Mucosa of stomach (tissue), 1 donor: ENCODE data around the gene SPDYE4.

Experiments
- H3K27me3 ChIP-seq: one replicate; pipeline ENCODE4 v1.7.0; 2013; ENCODE audit warnings: mild to moderate bottlenecking, low read length; ENCODE audit not compliant: control insufficient read depth, insufficient read depth
- H3K36me3 ChIP-seq: one replicate; pipeline ENCODE4 v1.7.0; 2013; ENCODE audit warnings: low read length; ENCODE audit not compliant: control insufficient read depth, insufficient read depth
- H3K4me1 ChIP-seq: one replicate; pipeline ENCODE4 v1.7.0; 2013; ENCODE audit warnings: mild to moderate bottlenecking, low read length; ENCODE audit not compliant: control insufficient read depth, insufficient read depth
- H3K4me3 ChIP-seq: one replicate; pipeline ENCODE4 v1.7.0; 2013; ENCODE audit warnings: low read length
- H3K9ac ChIP-seq: one replicate; pipeline ENCODE4 v1.7.0; 2013; ENCODE audit warnings: mild to moderate bottlenecking, low read length, moderate library complexity
- H3K9me3 ChIP-seq: one replicate; pipeline ENCODE4 v1.7.0; 2013; ENCODE audit warnings: mild to moderate bottlenecking, low read length, moderate library complexity; ENCODE audit not compliant: control insufficient read depth
- donor health status: Pancreatic carcinoma.

SPDYE4 gene

DNA sequence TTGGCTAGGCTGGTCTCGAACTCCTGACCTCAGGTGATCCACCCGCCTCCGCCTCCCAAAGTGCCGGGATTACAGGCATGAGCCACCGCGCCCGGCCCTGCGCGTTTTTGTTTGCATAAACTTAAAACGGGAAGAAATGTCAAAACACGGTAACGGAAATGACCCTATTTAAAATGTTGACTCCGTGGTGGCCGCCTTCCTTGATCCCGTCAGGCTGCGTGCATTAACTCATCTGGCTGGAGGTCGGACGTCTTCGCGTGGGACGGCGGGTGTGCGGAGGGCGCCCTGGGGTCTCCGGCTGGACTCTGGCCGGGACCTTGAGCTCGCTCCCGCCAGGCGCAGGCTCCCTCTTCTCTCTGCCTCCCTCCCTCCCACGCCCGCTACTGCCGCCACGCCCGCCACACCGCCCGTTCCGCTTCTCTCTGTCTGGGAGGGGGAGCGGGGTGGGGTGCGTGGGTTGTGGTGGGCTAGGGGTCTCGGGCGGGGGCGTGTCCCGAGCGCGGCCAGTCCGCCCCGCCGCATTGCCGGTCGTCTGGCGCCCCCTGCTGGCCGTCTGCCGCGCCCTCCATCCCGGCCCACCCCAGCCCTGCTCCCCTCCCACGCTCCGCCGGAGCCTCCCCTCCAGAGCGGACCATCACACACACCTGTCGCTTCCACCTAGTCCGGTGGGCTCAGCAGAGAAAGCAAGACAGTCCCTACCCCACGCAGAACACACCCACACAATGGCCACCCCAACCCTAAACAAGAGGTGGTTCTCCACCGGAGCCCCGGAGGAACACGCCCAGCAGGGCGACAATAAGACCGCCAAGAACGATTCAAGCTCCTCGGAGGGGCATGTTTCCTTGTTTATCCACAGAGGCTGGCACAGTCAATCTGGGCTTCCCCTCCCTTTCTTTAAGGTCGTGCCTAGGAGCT, 12.5 kb downstream of the SPDYE4 start:
- Histone ChIP-seq H3K27me3 (peaks cover 4% of the 10 kb centered on the region), H3K4me3 (peak overlapping the region; percentile 46), H3K9ac (no peak overlapping the region), H3K4me1 (peaks cover 6% of the 10 kb centered on the region), H3K36me3 (no peaks in the 10 kb centered on the region), H3K9me3 (no peaks in the 10 kb centered on the region)

DNA sequence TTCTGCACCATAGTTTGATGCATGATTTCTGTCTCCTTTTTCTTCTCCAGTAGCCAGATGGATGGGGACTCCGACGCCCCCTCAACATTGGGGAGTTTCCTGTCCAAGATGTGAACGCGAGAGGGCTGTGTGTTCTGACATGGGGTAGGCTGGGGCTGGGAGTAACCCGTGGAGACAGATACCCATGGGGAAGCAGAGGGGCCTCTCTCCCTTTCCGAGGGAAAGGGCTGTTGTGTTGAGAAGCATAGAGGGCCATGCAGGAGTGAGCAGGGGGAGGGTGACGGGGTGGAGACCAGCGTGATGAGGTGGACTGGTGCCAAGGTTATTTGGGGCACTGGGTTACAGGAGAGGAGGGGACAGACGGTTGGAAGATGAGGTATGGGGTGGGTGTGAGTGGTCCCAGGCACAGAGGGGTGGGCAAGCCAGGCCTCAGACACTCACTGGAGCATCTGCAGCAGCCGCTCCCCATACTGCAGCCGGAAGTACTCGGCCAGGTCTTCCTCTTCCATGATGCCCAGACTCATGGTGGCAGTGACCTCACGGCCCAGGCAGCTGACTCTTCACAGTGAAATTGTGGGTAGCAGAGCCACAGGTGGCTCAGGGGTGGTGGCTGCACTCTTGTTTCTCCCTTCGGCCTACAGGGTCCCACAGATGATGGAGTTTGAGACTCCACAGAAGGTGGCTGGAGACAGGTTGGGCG, 14.1 kb downstream of the SPDYE4 start:
- no peaks in the 10 kb centered on the region for H3K9me3 ChIP-seq
- no peak overlapping the region for H3K4me3 ChIP-seq
- H3K9ac ChIP-seq: no peak overlapping the region
- H3K4me1 ChIP-seq: peaks cover 6% of the 10 kb centered on the region
- no peaks in the 10 kb centered on the region for H3K36me3 ChIP-seq
- peaks cover 4% of the 10 kb centered on the region for H3K27me3 ChIP-seq

DNA sequence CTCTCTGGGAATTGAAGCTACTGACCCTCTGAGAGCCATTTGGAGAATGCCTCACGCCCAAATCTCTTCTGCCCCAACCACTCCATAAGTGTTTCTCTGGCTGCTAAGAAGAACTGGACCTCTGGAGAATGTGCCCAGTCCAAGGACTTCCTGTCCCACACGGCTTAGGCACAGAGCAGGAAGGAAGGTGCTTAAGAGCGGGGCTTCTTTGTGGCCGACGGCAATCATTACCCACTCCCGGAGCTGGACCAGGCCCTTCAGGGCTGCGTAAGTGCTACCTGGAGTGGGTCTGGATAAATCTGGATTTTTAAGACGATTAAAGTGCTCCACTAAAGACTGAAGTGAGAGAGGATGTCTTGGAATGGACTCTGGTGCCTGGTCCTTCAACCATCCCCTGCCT, 15.5 kb downstream of the SPDYE4 start:
- Histone ChIP-seq H3K9ac (no peak overlapping the region), H3K36me3 (no peaks in the 10 kb centered on the region), H3K27me3 (peaks cover 4% of the 10 kb centered on the region), H3K4me1 (peaks cover 6% of the 10 kb centered on the region), H3K4me3 (no peak overlapping the region), H3K9me3 (no peaks in the 10 kb centered on the region)

DNA sequence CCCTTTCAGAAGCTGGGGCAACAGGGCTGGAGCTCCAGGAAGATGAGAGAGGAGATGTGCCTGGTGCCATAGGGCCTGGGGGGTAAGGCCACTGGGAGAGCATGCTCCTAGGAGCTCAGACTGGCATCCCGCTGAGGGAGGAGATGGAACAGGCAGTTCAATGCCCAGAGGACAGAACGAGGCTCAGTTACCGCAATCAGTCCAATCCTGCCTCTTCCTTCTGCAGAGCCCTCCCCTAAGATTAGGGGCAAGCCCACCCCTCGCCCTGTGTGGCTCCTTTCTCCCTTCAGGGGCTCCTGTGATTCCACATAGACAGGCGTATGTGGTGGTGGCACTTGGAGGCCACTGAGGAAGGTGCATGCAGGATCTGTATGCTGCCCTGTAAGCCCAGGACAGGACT, 16.1 kb downstream of the SPDYE4 start:
- Histone ChIP-seq H3K27me3 (peaks cover 4% of the 10 kb centered on the region), H3K36me3 (no peaks in the 10 kb centered on the region), H3K9me3 (no peaks in the 10 kb centered on the region), H3K4me3 (no peak overlapping the region), H3K9ac (no peak overlapping the region), H3K4me1 (peaks cover 6% of the 10 kb centered on the region)

DNA sequence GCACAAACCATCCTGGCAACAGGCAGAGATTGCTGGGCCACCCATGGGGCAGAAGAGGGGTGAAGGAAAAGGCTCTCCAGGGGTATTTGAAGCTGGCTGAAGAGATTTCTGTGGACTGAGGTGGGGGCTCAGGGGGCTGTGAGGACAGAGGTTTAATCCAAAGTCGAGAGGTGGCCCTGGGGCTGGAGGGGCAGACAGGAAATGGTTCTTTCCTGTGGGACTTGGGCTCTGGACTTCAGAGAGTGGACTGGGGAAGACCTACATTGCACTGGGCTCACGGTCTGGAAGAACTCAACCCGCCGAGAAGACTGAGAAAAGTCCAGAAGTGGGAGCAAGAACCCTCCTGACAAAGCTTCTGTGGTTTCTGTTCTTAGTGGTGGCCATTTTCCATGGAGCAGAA, 16.6 kb downstream of the SPDYE4 start:
- peaks cover 6% of the 10 kb centered on the region for H3K4me1 ChIP-seq
- no peak overlapping the region for H3K9ac ChIP-seq
- H3K27me3 ChIP-seq: peaks cover 4% of the 10 kb centered on the region
- no peak overlapping the region for H3K4me3 ChIP-seq
- H3K36me3 ChIP-seq: no peaks in the 10 kb centered on the region
- no peaks in the 10 kb centered on the region for H3K9me3 ChIP-seq

DNA sequence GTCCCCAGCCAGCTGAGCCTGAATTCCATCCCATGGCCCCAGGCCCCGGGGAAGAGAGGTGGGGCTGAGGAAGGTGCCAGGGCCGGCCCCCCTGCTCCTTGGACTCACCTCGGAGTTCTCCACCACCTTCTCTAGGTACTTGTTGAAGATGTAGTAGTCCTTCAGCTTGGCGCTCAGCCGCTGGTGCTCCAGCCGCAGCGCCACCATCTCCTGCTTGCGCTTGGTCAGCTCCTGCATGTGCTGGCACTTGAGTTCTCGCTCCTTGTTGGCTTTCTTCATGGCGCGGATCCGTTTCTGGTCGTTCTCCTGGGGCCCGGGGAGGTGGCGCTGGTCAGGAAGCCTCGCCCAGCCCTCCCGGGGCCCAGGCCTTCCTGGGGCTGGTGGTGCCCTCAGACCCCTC, 17.0 kb downstream of the SPDYE4 start:
- Histone ChIP-seq H3K4me1 (peaks cover 4% of the 10 kb centered on the region), H3K36me3 (no peaks in the 10 kb centered on the region), H3K4me3 (no peak overlapping the region), H3K27me3 (peaks cover 4% of the 10 kb centered on the region), H3K9me3 (no peaks in the 10 kb centered on the region), H3K9ac (no peak overlapping the region)

DNA sequence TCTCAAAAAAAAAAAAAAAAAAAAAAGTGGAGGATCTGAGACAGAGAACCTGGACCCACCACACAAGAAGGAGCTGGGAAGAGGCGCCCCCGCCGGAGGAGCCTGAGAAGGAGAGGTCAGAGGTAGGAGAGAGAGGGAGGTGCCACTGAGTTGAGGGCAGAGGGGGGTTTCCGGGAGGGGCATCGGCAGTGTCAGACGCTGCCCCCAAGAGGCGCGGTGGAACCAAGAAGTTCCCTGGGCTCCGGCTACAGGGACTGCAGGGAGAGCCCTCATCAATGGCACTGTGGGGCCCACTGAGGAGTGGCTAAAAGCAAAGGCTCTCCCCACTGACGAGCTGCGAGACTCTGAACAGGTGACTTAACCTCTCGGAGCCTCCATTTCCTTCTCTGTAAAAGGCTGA, 17.9 kb downstream of the SPDYE4 start:
- Histone ChIP-seq H3K27me3 (no peaks in the 10 kb centered on the region), H3K4me1 (no peaks in the 10 kb centered on the region), H3K36me3 (no peaks in the 10 kb centered on the region), H3K4me3 (no peak overlapping the region), H3K9me3 (no peaks in the 10 kb centered on the region), H3K9ac (no peak overlapping the region)

DNA sequence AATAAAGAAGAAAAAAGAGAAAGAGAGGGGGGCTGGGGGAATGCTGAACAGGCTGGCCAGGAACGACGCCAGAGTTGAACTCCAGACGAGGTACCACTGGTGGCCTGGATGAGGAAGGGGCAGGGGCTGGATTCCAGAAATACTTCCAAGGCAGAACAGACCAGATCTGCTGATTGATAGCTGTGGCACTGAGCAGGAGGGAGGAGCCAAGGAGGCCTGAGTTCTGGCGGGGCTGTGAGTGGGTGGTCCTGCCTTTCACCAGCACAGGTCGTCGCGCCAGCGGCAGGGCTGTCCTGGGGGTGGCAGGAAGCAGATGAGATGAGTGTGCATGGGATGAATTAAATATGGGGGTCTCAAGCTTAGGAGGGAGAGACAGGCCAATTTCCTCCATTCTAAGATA, 19.2 kb downstream of the SPDYE4 start:
- H3K4me3 ChIP-seq: no peak overlapping the region
- H3K9ac ChIP-seq: no peak overlapping the region
- no peaks in the 10 kb centered on the region for H3K36me3 ChIP-seq
- H3K4me1 ChIP-seq: no peaks in the 10 kb centered on the region
- no peaks in the 10 kb centered on the region for H3K27me3 ChIP-seq
- no peaks in the 10 kb centered on the region for H3K9me3 ChIP-seq

DNA sequence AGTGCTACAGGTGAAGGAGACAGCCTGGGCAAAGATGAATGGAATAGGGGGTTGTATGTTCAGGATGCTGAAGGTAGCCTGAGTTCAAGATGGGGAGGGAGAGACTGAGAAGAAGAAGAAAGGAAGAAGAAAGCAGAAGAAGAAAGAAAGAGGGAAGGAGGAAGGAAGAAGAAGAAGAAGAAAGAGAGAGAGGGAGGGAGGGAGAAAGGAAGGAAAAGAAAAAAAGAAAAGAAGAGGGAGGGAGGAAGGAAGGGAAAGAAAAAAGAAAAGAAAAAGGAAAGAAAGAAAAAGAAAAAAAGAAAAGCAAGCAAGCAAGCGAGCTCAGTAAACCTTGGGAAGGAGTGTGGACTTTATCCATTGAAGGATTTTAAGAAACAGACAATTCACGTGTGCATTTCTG, 21.6 kb downstream of the SPDYE4 start:
- Histone ChIP-seq H3K9ac (no peak overlapping the region), H3K4me3 (no peak overlapping the region), H3K27me3 (no peaks in the 10 kb centered on the region), H3K4me1 (no peaks in the 10 kb centered on the region), H3K36me3 (no peaks in the 10 kb centered on the region), H3K9me3 (no peaks in the 10 kb centered on the region)

DNA sequence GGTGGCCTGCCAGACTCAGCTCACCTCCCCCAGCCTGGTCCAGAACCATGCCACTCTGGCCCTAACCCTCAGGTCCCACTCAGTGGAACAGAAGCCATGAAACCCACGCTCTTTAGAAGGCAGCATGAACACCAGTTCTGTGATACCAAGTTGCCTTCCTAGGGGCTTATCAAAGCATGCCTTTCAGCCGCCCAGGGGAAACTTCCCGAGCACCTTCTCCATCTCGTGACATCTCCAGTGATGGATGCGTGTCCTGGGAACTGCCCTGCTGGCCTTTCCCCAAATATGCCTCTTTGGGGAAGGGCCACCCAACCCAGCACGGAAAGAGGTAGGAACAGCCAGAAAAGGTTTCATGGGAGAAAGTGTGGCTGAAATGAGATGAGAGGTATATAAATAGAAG, 22.0 kb downstream of the SPDYE4 start:
- H3K4me3 ChIP-seq: no peak overlapping the region
- no peak overlapping the region for H3K9ac ChIP-seq
- H3K4me1 ChIP-seq: no peaks in the 10 kb centered on the region
- no peaks in the 10 kb centered on the region for H3K36me3 ChIP-seq
- no peaks in the 10 kb centered on the region for H3K27me3 ChIP-seq
- H3K9me3 ChIP-seq: no peaks in the 10 kb centered on the region

DNA sequence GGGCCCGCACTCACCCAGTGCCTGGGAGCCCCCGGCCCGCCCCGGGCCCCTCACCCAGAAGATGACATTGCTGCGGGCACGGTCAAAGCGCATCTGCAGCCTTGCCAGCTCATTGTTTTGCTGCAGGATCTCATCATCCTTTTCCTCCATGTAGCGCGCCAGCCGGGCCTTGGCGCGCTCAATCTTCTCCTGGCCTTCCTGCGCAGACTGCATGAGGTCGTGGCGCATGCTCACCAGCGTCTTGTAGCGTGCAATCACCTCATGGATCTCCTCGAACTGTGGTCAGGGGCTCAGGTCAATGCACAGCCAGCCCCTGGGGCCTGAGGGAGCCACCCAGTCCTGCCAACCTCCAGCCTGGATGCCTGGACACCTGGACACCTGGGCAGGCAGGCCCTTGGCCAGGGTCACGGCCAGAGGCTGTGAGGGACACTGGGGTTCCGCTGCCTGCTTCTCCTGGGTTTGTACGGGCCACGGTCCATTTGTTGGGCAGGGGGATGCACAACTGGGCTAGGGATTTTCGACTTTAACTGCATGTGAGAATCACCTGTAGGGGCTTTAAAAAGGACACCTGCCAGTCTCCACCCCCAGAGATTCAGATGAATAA, 22.9 kb downstream of the SPDYE4 start:
- H3K4me1 ChIP-seq: no peaks in the 10 kb centered on the region
- no peaks in the 10 kb centered on the region for H3K9me3 ChIP-seq
- H3K27me3 ChIP-seq: no peaks in the 10 kb centered on the region
- H3K9ac ChIP-seq: no peak overlapping the region
- no peaks in the 10 kb centered on the region for H3K36me3 ChIP-seq
- H3K4me3 ChIP-seq: no peak overlapping the region

DNA sequence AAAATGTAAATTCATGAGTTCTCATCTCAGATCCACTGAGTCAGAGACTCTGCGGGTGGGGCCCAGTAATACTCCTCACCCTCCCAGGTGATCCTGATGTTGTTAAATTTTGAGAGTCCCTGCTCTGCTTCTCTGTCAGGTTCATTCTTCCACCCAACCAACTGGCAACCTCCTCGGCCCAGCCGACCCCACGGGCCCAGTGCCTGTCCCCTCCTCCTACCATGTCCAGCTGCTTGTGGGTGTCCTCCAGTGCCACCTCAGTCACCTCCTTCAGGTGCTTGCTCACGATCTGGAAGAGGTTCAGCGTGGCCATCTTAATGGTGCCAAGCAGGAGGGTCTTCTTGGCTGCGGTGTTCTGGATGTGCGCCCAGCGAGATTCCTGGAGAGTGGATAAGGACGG, 23.5 kb downstream of the SPDYE4 start:
- H3K36me3 ChIP-seq: no peaks in the 10 kb centered on the region
- no peaks in the 10 kb centered on the region for H3K27me3 ChIP-seq
- no peak overlapping the region for H3K9ac ChIP-seq
- H3K4me3 ChIP-seq: no peak overlapping the region
- no peaks in the 10 kb centered on the region for H3K4me1 ChIP-seq
- H3K9me3 ChIP-seq: no peaks in the 10 kb centered on the region
